A673 (cell line): Measurements from ENCODE around the gene SERPINF2. TPM values are rescaled to one million over a fixed set of nuclear protein-coding genes. Genes with fewer than 3 reads are reported as not detected.

Experiments used
- BruUV-seq: library from RNA; stranded (reverse); fragments of 400-500 nt; replicated peaks from 2 replicates; lab custom pipeline; 2021; lab: Mats Ljungman, UMichigan
- CTCF ChIA-PET: fragments of 300-600 bp; sonication (Branson Sonifier 250); formaldehyde crosslinking; loops from one replicate; lab custom pipeline; 2022; ENCODE audit warnings: antibody characterized with exemption; lab: Charles Lee
- POLR2A ChIA-PET: fragments of 300-600 bp; sonication (Branson Sonifier 250); formaldehyde crosslinking; loops from one replicate; lab custom pipeline; 2022; ENCODE audit warnings: antibody characterized with exemption; ENCODE audit not compliant: low non-redundant PET; lab: Charles Lee
- DNase-seq: peaks from one replicate; pipeline ENCODE4 v3.0.0-alpha.2; 2015; ENCODE audit warnings: low spot score
- H3K27ac ChIP-seq: fragments of 200-600 bp; sonication (generic); 2 replicates; pipeline ENCODE4 v1.5.1; 2016; ENCODE audit warnings: mixed run types, low read depth, mild to moderate bottlenecking, mixed read lengths, antibody characterized with exemption, low read length; ENCODE audit not compliant: poor library complexity, severe bottlenecking
- H3K27me3 ChIP-seq: fragments of 200-600 bp; sonication (generic); replicated peaks from 2 replicates; pipeline ENCODE4 v1.6.1; 2017; ENCODE audit warnings: mixed run types, low read depth, mild to moderate bottlenecking, mixed read lengths, antibody characterized with exemption, low read length; ENCODE audit not compliant: insufficient read depth, poor library complexity
- H3K36me3 ChIP-seq: fragments of 200-600 bp; sonication (generic); 2 replicates; pipeline ENCODE4 v1.6.1; 2016; ENCODE audit warnings: mixed run types, mild to moderate bottlenecking, mixed read lengths, antibody characterized with exemption, low read length; ENCODE audit not compliant: insufficient read depth, poor library complexity, severe bottlenecking
- H3K4me1 ChIP-seq: fragments of 200-600 bp; sonication (generic); 2 replicates; pipeline ENCODE4 v1.6.1; 2017; ENCODE audit warnings: mixed run types, mild to moderate bottlenecking, mixed read lengths, antibody characterized with exemption, low read length; ENCODE audit not compliant: insufficient read depth, poor library complexity, severe bottlenecking
- H3K4me3 ChIP-seq: fragments of 200-600 bp; sonication (generic); 2 replicates; pipeline ENCODE4 v1.5.1; 2016; ENCODE audit warnings: low read depth, mixed run types, mild to moderate bottlenecking, mixed read lengths, low read length; ENCODE audit not compliant: poor library complexity, severe bottlenecking
- H3K9me3 ChIP-seq: fragments of 200-600 bp; sonication (generic); 2 replicates; pipeline ENCODE4 v1.6.1; 2016; ENCODE audit warnings: mixed run types, low read depth, mild to moderate bottlenecking, mixed read lengths, antibody characterized with exemption, low read length; ENCODE audit not compliant: poor library complexity, severe bottlenecking
- CTCF ChIP-seq: fragments of 300-800, 200-600 bp; sonication (generic); conservative IDR thresholded peaks from 2 replicates; pipeline ENCODE4 v1.5.1; 2017; ENCODE audit warnings: low read depth, mild to moderate bottlenecking, antibody characterized with exemption, low read length, moderate library complexity, mixed read lengths
- EZH2 ChIP-seq: fragments of 200-600 bp; sonication (generic); IDR thresholded peaks from 2 replicates; pipeline ENCODE4 v1.6.1; 2017; ENCODE audit warnings: borderline replicate concordance, low read depth, mild to moderate bottlenecking, mixed read lengths, antibody characterized with exemption, low read length; ENCODE audit not compliant: poor library complexity, severe bottlenecking
- intact Hi-C: fragments of 100-400 bp; cut with micrococcal nuclease; formaldehyde crosslinking; loops from one replicate; pipeline ENCODE4 v1.10.0; 2022; ENCODE audit not compliant: unreplicated experiment
- total RNA-seq: library from RNA; stranded (reverse); gene quantifications from 2 replicates; pipeline ENCODE4 v1.2.3, GENCODE V29; 2021

The SERPINF2 gene
- total RNA-seq, 1 experiment from 2014 or later, result 0.37 TPM

GRCh38 chr17:1714427-1714979 lies 28.2 kb upstream of the SERPINF2 start:
- DNase-seq, result peak; percentile 98
- no TSS peak for BruUV-seq
- ChIA-PET CTCF (interaction anchor here (0.5 to 1.9 kb wide), 4 partner anchors 17 to 115 kb away, joined by 3 to 9 read pairs (median 6); partner anchors contain the start of genes RPA1 and SMYD4), POLR2A (interaction anchor here (0.6 kb wide), 1 partner anchor 66 kb away, joined by 3 read pairs; no protein-coding TSS in a partner anchor)
- intact Hi-C loops, result loop anchor here (10.0 kb wide), 1 partner anchor 150 kb away; no protein-coding TSS in a partner anchor
- Histone ChIP-seq H3K27me3 (no peaks in the 10 kb centered on the region), H3K36me3 (peaks cover 6% of the 10 kb centered on the region), H3K4me1 (peaks cover 36% of the 10 kb centered on the region), H3K9me3 (no peaks in the 10 kb centered on the region), H3K4me3 (peak overlapping the region; percentile 60), H3K27ac (peak overlapping the region; percentile 85)
- TF ChIP-seq CTCF, result no peak
- TF ChIP-seq EZH2, result no peak

GRCh38 chr17:1714980-1715802 lies 27.5 kb upstream of the SERPINF2 start:
- peaks cover 36% of the 10 kb centered on the region for H3K4me1 ChIP-seq
- no peaks in the 10 kb centered on the region for H3K27me3 ChIP-seq
- ChIA-PET CTCF (interaction anchor here (0.5 to 1.9 kb wide), 3 partner anchors 18 to 136 kb away, joined by 3 to 9 read pairs (median 8); no protein-coding TSS in a partner anchor), POLR2A (no interaction called here)
- H3K9me3 ChIP-seq, result no peaks in the 10 kb centered on the region
- intact Hi-C loops, result loop anchor here (5.0 to 10.0 kb wide), 2 partner anchors 150 to 327 kb away; partner anchors contain the start of gene OVCA2
- BruUV-seq, result no TSS peak
- DNase-seq, result peak; percentile 41
- H3K36me3 ChIP-seq, result peaks cover 6% of the 10 kb centered on the region
- peak overlapping the region; percentile 60 for H3K4me3 ChIP-seq
- H3K27ac ChIP-seq, result peak overlapping the region; percentile 85
- TF ChIP-seq EZH2 (no peak), CTCF (no peak)

- BruUV-seq, result no TSS peak
- intact Hi-C loops, result loop anchor here (5.0 to 10.0 kb wide), 2 partner anchors 149 to 327 kb away; partner anchors contain the start of gene OVCA2
- H3K27ac ChIP-seq, result peak overlapping the region; percentile 85
Observed at GRCh38 chr17:1715803-1716075, 26.9 kb upstream of the SERPINF2 start.

More at GRCh38 chr17:1715803-1716075, 26.9 kb upstream of the SERPINF2 start:
- Histone ChIP-seq H3K4me3 (peak overlapping the region; percentile 60), H3K36me3 (peaks cover 6% of the 10 kb centered on the region), H3K9me3 (no peaks in the 10 kb centered on the region), H3K4me1 (peaks cover 32% of the 10 kb centered on the region), H3K27me3 (no peaks in the 10 kb centered on the region)
- TF ChIP-seq EZH2 (no peak), CTCF (no peak)
- CTCF ChIA-PET, result interaction anchor here (0.6 kb wide), 1 partner anchor 135 kb away, joined by 3 read pairs; no protein-coding TSS in a partner anchor
- POLR2A ChIA-PET, result interaction anchor here (0.7 kb wide), 1 partner anchor 47 kb away, joined by 4 read pairs; no protein-coding TSS in a partner anchor
- no peak for DNase-seq
